HEK293 (cell line): Measurements from ENCODE around the gene ZC3HAV1L.

Experiments used
- FEZF1 ChIP-seq: fragments of 450-650 bp; formaldehyde crosslinking; IDR thresholded peaks from 2 replicates; pipeline ENCODE4 v1.5.1; 2016; ENCODE audit warnings: missing biosample characterization, missing genetic modification characterization
- MEIS1 ChIP-seq: sonication (generic); formaldehyde crosslinking; IDR thresholded peaks from 2 replicates; pipeline ENCODE4 v1.8.1; 2022; ENCODE audit warnings: missing genetic modification reagents, mild to moderate bottlenecking, borderline replicate concordance
- SCRT2 ChIP-seq: fragments of 450-650 bp; formaldehyde crosslinking; IDR thresholded peaks from 2 replicates; pipeline ENCODE4 v1.5.1; 2016; ENCODE audit warnings: missing biosample characterization, missing genetic modification characterization
- SETDB1 ChIP-seq: IDR thresholded peaks from one replicate; pipeline ENCODE4 v1.6.1; 2017; ENCODE audit warnings: mild to moderate bottlenecking, low read length, moderate library complexity, mixed read lengths; ENCODE audit not compliant: insufficient read length
- WT1 ChIP-seq: fragments of 450-650 bp; formaldehyde crosslinking; IDR thresholded peaks from 2 replicates; pipeline ENCODE4 v1.5.1; 2016; ENCODE audit warnings: missing biosample characterization, missing genetic modification characterization
- YY2 ChIP-seq: fragments of 450-650 bp; formaldehyde crosslinking; IDR thresholded peaks from 2 replicates; pipeline ENCODE4 v1.5.1; 2016; ENCODE audit warnings: missing biosample characterization, missing genetic modification characterization
- ZEB2 ChIP-seq: fragments of 450-650 bp; formaldehyde crosslinking; IDR thresholded peaks from 2 replicates; pipeline ENCODE4 v1.5.1; 2016; ENCODE audit warnings: missing biosample characterization, missing genetic modification characterization
- ZIC2 ChIP-seq: fragments of 450-650 bp; formaldehyde crosslinking; IDR thresholded peaks from 2 replicates; pipeline ENCODE4 v1.5.1; 2016; ENCODE audit warnings: missing biosample characterization, missing genetic modification characterization
- ZNF138 ChIP-seq: fragments of 450-650 bp; formaldehyde crosslinking; IDR thresholded peaks from 2 replicates; pipeline ENCODE4 v1.5.1; 2016; ENCODE audit warnings: missing biosample characterization, missing genetic modification characterization, borderline replicate concordance
- ZNF157 ChIP-seq: fragments of 450-650 bp; formaldehyde crosslinking; IDR thresholded peaks from 2 replicates; pipeline ENCODE4 v1.5.1; 2016; ENCODE audit warnings: missing biosample characterization, missing genetic modification characterization
- ZNF239 ChIP-seq: fragments of 450-650 bp; formaldehyde crosslinking; IDR thresholded peaks from 2 replicates; pipeline ENCODE4 v1.5.1; 2016; ENCODE audit warnings: missing biosample characterization, missing genetic modification characterization
- ZNF292 ChIP-seq: fragments of 450-650 bp; formaldehyde crosslinking; IDR thresholded peaks from 2 replicates; pipeline ENCODE4 v1.5.1; 2016; ENCODE audit warnings: low read depth, missing biosample characterization, missing genetic modification characterization, borderline replicate concordance
- ZNF311 ChIP-seq: fragments of 450-650 bp; formaldehyde crosslinking; IDR thresholded peaks from 2 replicates; pipeline ENCODE4 v1.5.1; 2017; ENCODE audit warnings: missing biosample characterization, missing genetic modification characterization, borderline replicate concordance
- ZNF324 ChIP-seq: fragments of 450-650 bp; formaldehyde crosslinking; IDR thresholded peaks from 2 replicates; pipeline ENCODE4 v1.5.1; 2016; ENCODE audit warnings: missing biosample characterization, missing genetic modification characterization
- ZNF350 ChIP-seq: fragments of 450-650 bp; formaldehyde crosslinking; IDR thresholded peaks from 2 replicates; pipeline ENCODE4 v1.5.0; 2017; ENCODE audit warnings: missing biosample characterization, mild to moderate bottlenecking, missing genetic modification characterization
- ZNF37A ChIP-seq: fragments of 450-650 bp; IDR thresholded peaks from 2 replicates; pipeline ENCODE4 v1.5.1; 2018; ENCODE audit warnings: missing biosample characterization, missing genetic modification characterization
- ZNF416 ChIP-seq: fragments of 450-650 bp; formaldehyde crosslinking; IDR thresholded peaks from 2 replicates; pipeline ENCODE4 v1.5.1; 2016; ENCODE audit warnings: missing biosample characterization, missing genetic modification characterization
- ZNF473 ChIP-seq: fragments of 450-650 bp; formaldehyde crosslinking; IDR thresholded peaks from 2 replicates; pipeline ENCODE4 v1.5.1; 2017; ENCODE audit warnings: missing biosample characterization, missing genetic modification characterization
- ZNF548 ChIP-seq: fragments of 450-650 bp; formaldehyde crosslinking; IDR thresholded peaks from 2 replicates; pipeline ENCODE4 v1.5.1; 2016; ENCODE audit warnings: missing biosample characterization, missing genetic modification characterization
- ZNF626 ChIP-seq: fragments of 450-650 bp; sonication (Bioruptor Pico); formaldehyde crosslinking; IDR thresholded peaks from 2 replicates; pipeline ENCODE4 v1.5.1; 2018; ENCODE audit warnings: missing biosample characterization, missing genetic modification characterization, inconsistent platforms
- ZNF664 ChIP-seq: fragments of 450-650 bp; formaldehyde crosslinking; IDR thresholded peaks from 2 replicates; pipeline ENCODE4 v1.5.1; 2016; ENCODE audit warnings: missing biosample characterization, missing genetic modification characterization
- ZNF701 ChIP-seq: fragments of 450-650 bp; formaldehyde crosslinking; IDR thresholded peaks from 2 replicates; pipeline ENCODE4 v1.5.1; 2016; ENCODE audit warnings: missing biosample characterization, missing genetic modification characterization
- ZNF707 ChIP-seq: fragments of 450-650 bp; formaldehyde crosslinking; IDR thresholded peaks from 2 replicates; pipeline ENCODE4 v1.5.1; 2016; ENCODE audit warnings: missing biosample characterization, missing genetic modification characterization
- ZNF76 ChIP-seq: fragments of 450-650 bp; formaldehyde crosslinking; IDR thresholded peaks from 2 replicates; pipeline ENCODE4; 2016; ENCODE audit warnings: low read depth, missing biosample characterization, missing genetic modification characterization, borderline replicate concordance
- ZNF776 ChIP-seq: fragments of 450-650 bp; formaldehyde crosslinking; IDR thresholded peaks from 2 replicates; pipeline ENCODE4 v1.5.0; 2017; ENCODE audit warnings: missing biosample characterization, missing genetic modification characterization, borderline replicate concordance
- TF ChIP-seq, protein P1 (sequence below): fragments of 450-650 bp; formaldehyde crosslinking; IDR thresholded peaks from 2 replicates; pipeline ENCODE4 v1.5.1; 2016; ENCODE audit warnings: missing biosample characterization, missing genetic modification characterization
- TF ChIP-seq, protein P2 (sequence below): fragments of 450-650 bp; formaldehyde crosslinking; IDR thresholded peaks from 2 replicates; pipeline ENCODE4 v1.5.1; 2016; ENCODE audit warnings: missing biosample characterization, missing genetic modification characterization
- TF ChIP-seq, protein P3 (sequence below): fragments of 450-650 bp; IDR thresholded peaks from 2 replicates; pipeline ENCODE4 v1.5.1; 2018; ENCODE audit warnings: missing biosample characterization, mild to moderate bottlenecking, missing genetic modification characterization
- TF ChIP-seq, protein P4 (sequence below): fragments of 450-650 bp; formaldehyde crosslinking; IDR thresholded peaks from 2 replicates; pipeline ENCODE4 v1.5.1; 2016; ENCODE audit warnings: missing biosample characterization, missing genetic modification characterization, low read depth
- TF ChIP-seq, protein P5 (sequence below): fragments of 450-650 bp; formaldehyde crosslinking; IDR thresholded peaks from 2 replicates; pipeline ENCODE4 v1.5.1; 2017; ENCODE audit warnings: missing biosample characterization, missing genetic modification characterization

The ZC3HAV1L gene

DNA sequence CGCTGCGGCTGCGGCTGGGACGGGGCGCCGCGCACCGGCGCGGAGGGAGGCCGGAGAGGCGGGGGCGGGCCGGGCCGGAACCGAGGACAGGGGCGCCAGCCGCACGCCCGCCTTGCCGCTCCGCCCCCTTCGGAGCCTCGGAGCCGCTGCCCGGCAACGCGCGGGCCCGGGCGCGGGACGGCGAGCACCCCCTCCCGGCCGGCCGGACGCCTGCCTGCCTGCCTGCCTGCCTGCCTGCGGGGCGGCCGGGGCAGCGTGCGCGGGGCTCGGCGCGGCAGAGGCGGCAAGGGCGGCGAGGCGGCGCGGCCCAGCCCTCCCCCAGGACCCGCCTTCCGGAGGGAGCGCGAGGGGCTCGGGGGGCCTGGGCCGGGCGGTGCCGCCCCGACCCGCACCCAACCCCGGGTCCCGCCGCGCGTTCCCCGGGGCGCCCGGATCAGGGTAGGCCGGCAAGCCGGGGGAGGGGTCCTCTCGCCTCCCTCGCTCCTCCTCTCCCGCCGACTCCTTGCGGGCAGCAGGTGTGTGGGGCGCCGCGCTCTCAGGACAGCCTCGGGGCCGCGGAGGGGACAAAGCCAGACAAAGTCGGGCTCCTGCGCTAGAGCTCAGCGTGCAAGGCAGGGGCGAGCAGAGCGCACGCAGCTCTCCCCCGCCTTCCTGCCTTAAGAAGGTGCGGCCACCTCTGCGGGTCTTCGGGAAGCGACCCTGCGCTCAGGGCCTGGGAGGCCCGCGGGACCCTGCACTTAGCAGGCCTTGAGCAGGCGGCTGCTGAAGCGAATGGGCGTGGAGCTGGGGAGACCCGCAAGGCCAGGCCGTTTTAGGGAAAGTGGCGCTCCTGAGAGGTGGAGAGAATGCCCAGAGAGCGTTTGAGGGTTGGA, 54.3 kb downstream of the ZC3HAV1L start, which contains the start of gene KIAA1549 (continued):
- TF ChIP-seq ZNF548 (tag by site-specific recombination) (no peak), ZNF664 (tag by site-specific recombination) (no peak), ZEB2 (tag by site-specific recombination) (no peak), ZIC2 (tag by site-specific recombination) (peak; percentile 44), ZNF239 (tag by site-specific recombination) (no peak), WT1 (tag by site-specific recombination) (no peak), ZNF473 (tag by site-specific recombination) (no peak), ZNF416 (tag by site-specific recombination) (no peak), MEIS1 (CRISPR knock-in tag) (no peak), ZNF292 (tag by site-specific recombination) (no peak), ZNF157 (tag by site-specific recombination) (no peak), ZNF350 (tag by site-specific recombination) (no peak), ZNF324 (tag by site-specific recombination) (no peak), YY2 (no peak), ZNF311 (tag by site-specific recombination) (no peak), SCRT2 (peak; percentile 57; the same call in 1 of the 2 replicates), ZNF707 (tag by site-specific recombination) (no peak), ZNF76 (0 out of 2 replicates have a peak, but pooled peaks have one; percentile 13), ZNF138 (tag by site-specific recombination) (no peak), FEZF1 (tag by site-specific recombination) (no peak), ZNF701 (tag by site-specific recombination) (no peak), ZNF37A (tag by site-specific recombination) (no peak), ZNF776 (tag by site-specific recombination) (no peak), SETDB1 (no peak), ZNF626 (tag by site-specific recombination) (no peak)
- TF ChIP-seq, protein P1, sequence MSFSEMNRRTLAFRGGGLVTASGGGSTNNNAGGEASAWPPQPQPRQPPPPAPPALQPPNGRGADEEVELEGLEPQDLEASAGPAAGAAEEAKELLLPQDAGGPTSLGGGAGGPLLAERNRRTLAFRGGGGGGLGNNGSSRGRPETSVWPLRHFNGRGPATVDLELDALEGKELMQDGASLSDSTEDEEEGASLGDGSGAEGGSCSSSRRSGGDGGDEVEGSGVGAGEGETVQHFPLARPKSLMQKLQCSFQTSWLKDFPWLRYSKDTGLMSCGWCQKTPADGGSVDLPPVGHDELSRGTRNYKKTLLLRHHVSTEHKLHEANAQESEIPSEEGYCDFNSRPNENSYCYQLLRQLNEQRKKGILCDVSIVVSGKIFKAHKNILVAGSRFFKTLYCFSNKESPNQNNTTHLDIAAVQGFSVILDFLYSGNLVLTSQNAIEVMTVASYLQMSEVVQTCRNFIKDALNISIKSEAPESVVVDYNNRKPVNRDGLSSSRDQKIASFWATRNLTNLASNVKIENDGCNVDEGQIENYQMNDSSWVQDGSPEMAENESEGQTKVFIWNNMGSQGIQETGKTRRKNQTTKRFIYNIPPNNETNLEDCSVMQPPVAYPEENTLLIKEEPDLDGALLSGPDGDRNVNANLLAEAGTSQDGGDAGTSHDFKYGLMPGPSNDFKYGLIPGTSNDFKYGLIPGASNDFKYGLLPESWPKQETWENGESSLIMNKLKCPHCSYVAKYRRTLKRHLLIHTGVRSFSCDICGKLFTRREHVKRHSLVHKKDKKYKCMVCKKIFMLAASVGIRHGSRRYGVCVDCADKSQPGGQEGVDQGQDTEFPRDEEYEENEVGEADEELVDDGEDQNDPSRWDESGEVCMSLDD (tag by site-specific recombination): no peak
- TF ChIP-seq, protein P2, sequence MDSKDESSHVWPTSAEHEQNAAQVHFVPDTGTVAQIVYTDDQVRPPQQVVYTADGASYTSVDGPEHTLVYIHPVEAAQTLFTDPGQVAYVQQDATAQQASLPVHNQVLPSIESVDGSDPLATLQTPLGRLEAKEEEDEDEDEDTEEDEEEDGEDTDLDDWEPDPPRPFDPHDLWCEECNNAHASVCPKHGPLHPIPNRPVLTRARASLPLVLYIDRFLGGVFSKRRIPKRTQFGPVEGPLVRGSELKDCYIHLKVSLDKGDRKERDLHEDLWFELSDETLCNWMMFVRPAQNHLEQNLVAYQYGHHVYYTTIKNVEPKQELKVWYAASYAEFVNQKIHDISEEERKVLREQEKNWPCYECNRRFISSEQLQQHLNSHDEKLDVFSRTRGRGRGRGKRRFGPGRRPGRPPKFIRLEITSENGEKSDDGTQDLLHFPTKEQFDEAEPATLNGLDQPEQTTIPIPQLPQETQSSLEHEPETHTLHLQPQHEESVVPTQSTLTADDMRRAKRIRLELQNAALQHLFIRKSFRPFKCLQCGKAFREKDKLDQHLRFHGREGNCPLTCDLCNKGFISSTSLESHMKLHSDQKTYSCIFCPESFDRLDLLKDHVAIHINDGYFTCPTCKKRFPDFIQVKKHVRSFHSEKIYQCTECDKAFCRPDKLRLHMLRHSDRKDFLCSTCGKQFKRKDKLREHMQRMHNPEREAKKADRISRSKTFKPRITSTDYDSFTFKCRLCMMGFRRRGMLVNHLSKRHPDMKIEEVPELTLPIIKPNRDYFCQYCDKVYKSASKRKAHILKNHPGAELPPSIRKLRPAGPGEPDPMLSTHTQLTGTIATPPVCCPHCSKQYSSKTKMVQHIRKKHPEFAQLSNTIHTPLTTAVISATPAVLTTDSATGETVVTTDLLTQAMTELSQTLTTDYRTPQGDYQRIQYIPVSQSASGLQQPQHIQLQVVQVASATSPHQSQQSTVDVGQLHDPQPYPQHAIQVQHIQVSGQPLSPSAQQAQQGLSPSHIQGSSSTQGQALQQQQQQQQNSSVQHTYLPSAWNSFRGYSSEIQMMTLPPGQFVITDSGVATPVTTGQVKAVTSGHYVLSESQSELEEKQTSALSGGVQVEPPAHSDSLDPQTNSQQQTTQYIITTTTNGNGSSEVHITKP (tag by site-specific recombination): no peak
- TF ChIP-seq, protein P3, sequence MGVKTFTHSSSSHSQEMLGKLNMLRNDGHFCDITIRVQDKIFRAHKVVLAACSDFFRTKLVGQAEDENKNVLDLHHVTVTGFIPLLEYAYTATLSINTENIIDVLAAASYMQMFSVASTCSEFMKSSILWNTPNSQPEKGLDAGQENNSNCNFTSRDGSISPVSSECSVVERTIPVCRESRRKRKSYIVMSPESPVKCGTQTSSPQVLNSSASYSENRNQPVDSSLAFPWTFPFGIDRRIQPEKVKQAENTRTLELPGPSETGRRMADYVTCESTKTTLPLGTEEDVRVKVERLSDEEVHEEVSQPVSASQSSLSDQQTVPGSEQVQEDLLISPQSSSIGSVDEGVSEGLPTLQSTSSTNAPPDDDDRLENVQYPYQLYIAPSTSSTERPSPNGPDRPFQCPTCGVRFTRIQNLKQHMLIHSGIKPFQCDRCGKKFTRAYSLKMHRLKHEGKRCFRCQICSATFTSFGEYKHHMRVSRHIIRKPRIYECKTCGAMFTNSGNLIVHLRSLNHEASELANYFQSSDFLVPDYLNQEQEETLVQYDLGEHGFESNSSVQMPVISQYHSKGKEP (tag by site-specific recombination): no peak
- TF ChIP-seq, protein P4, sequence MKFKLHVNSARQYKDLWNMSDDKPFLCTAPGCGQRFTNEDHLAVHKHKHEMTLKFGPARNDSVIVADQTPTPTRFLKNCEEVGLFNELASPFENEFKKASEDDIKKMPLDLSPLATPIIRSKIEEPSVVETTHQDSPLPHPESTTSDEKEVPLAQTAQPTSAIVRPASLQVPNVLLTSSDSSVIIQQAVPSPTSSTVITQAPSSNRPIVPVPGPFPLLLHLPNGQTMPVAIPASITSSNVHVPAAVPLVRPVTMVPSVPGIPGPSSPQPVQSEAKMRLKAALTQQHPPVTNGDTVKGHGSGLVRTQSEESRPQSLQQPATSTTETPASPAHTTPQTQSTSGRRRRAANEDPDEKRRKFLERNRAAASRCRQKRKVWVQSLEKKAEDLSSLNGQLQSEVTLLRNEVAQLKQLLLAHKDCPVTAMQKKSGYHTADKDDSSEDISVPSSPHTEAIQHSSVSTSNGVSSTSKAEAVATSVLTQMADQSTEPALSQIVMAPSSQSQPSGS: no peak
- TF ChIP-seq, protein P5, sequence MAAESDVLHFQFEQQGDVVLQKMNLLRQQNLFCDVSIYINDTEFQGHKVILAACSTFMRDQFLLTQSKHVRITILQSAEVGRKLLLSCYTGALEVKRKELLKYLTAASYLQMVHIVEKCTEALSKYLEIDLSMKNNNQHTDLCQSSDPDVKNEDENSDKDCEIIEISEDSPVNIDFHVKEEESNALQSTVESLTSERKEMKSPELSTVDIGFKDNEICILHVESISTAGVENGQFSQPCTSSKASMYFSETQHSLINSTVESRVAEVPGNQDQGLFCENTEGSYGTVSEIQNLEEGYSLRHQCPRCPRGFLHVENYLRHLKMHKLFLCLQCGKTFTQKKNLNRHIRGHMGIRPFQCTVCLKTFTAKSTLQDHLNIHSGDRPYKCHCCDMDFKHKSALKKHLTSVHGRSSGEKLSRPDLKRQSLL: no peak
